ENCODE measurements around the gene SPACA1. TPM values are rescaled to one million over a fixed set of nuclear protein-coding genes. Genes with fewer than 3 reads are reported as not detected.

SPACA1 gene
- total and polyA plus RNA-seq, 9 of the 15 experiments (the other 6 are each of a cell fraction or from before 2014, with no cell fraction given) = not detected

DNA sequence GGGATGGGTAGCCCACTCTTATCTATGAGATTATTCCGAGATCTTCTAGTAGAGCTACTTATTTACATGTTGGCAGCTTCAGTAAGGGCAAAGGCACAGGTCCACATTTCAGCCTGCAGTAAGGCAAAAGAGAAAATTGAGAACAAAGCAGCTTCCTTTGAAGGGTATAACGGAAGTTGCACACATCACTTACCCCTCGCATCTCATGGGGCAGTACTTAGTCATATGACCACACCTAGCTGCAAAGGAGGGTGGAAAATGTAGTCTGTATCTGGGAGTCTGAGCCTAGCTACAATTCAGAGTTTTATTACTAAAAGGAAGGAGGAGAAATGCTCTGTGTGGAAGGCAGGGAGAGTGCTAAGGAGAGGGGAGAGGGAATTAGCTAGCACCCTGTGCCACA is 29.7 kb downstream of the SPACA1 start:
- Histone ChIP-seq H3K4me1 (replicated peaks in 1 of 2; ENCODE audit: control insufficient read depth in 2 of 2, insufficient read depth in 2 of 2, low read length in 2 of 2) (no peaks in the 10 kb centered on the region), H3K27me3 (ENCODE audit: control insufficient read depth in 2 of 2, insufficient read depth in 2 of 2, low read length in 2 of 2) (no peaks in the 10 kb centered on the region), H2AFZ (ENCODE audit: low read depth, low read length) (no peak overlapping the region), H3K27ac (ENCODE audit: extremely low read depth, low read depth, low read length) (no peak overlapping the region), H3K79me2 (ENCODE audit: control insufficient read depth, insufficient read depth, low read length) (no peaks in the 10 kb centered on the region), H3K9ac (ENCODE audit: insufficient read depth in 1 of 2, low read depth in 2 of 2, low read length in 2 of 2) (no peak overlapping the region), H3K4me3 (no peak overlapping the region), H3K4me2 (ENCODE audit: insufficient read depth, low read length) (no peak overlapping the region), H4K20me1 (replicated peaks; ENCODE audit: control insufficient read depth, insufficient read depth, low read length) (no peaks in the 10 kb centered on the region), H3K9me1 (ENCODE audit: control insufficient read depth, insufficient read depth, low read length) (peaks cover 2% of the 10 kb centered on the region), H3K9me3 (replicated peaks; ENCODE audit: control insufficient read depth, insufficient read depth, low read depth, low read length) (no peaks in the 10 kb centered on the region), H3K36me3 (ENCODE audit: control insufficient read depth, insufficient read depth, low read length) (no peaks in the 10 kb centered on the region)
- in situ Hi-C loops (cut with MboI) = no loop called here
- 0% methylated on average over 3 of the region's 3 CpGs for WGBS (ENCODE audit: insufficient coverage, low coverage, missing lambda C conversion rate)
- no TSS peak for BruUV-seq (replicated peaks)
- POLR2A ChIA-PET = no interaction called here
- FAIRE-seq (no peak), DNase-seq (ENCODE audit: extremely low read depth in 1 of 4, low spot score in 3 of 4) (no peak), ATAC-seq (no peak)
- no peak for TF ChIP-seq ZNF354B (CRISPR knock-in tag; IDR thresholded peaks at IDR 0.05)
- TF ChIP-seq RHOXF2B (CRISPR knock-in tag; conservative IDR thresholded peaks at IDR 0.05) = no peak
- TF ChIP-seq, protein P1, sequence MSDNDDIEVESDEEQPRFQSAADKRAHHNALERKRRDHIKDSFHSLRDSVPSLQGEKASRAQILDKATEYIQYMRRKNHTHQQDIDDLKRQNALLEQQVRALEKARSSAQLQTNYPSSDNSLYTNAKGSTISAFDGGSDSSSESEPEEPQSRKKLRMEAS (CRISPR knock-in tag; IDR thresholded peaks at IDR 0.05) = no peak
- TF ChIP-seq RBM25 (IDR thresholded peaks at IDR 0.05; ENCODE audit: low read depth, low read length, severe bottlenecking) = no peak
- TF ChIP-seq, protein P2, sequence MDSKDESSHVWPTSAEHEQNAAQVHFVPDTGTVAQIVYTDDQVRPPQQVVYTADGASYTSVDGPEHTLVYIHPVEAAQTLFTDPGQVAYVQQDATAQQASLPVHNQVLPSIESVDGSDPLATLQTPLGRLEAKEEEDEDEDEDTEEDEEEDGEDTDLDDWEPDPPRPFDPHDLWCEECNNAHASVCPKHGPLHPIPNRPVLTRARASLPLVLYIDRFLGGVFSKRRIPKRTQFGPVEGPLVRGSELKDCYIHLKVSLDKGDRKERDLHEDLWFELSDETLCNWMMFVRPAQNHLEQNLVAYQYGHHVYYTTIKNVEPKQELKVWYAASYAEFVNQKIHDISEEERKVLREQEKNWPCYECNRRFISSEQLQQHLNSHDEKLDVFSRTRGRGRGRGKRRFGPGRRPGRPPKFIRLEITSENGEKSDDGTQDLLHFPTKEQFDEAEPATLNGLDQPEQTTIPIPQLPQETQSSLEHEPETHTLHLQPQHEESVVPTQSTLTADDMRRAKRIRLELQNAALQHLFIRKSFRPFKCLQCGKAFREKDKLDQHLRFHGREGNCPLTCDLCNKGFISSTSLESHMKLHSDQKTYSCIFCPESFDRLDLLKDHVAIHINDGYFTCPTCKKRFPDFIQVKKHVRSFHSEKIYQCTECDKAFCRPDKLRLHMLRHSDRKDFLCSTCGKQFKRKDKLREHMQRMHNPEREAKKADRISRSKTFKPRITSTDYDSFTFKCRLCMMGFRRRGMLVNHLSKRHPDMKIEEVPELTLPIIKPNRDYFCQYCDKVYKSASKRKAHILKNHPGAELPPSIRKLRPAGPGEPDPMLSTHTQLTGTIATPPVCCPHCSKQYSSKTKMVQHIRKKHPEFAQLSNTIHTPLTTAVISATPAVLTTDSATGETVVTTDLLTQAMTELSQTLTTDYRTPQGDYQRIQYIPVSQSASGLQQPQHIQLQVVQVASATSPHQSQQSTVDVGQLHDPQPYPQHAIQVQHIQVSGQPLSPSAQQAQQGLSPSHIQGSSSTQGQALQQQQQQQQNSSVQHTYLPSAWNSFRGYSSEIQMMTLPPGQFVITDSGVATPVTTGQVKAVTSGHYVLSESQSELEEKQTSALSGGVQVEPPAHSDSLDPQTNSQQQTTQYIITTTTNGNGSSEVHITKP (IDR thresholded peaks at IDR 0.05; ENCODE audit: partially characterized antibody) = no peak
- no peak for TF ChIP-seq MCM7 (IDR thresholded peaks at IDR 0.05)
- no peak for TF ChIP-seq HOXB6 (CRISPR knock-in tag; IDR thresholded peaks at IDR 0.05; ENCODE audit: borderline replicate concordance)
- TF ChIP-seq, protein P3, sequence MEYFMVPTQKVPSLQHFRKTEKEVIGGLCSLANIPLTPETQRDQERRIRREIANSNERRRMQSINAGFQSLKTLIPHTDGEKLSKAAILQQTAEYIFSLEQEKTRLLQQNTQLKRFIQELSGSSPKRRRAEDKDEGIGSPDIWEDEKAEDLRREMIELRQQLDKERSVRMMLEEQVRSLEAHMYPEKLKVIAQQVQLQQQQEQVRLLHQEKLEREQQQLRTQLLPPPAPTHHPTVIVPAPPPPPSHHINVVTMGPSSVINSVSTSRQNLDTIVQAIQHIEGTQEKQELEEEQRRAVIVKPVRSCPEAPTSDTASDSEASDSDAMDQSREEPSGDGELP (CRISPR knock-in tag; IDR thresholded peaks at IDR 0.05; ENCODE audit: borderline replicate concordance) = no peak
- no peak for TF ChIP-seq CEBPB (tag; IDR thresholded peaks at IDR 0.05)
- no peak for TF ChIP-seq ZZZ3 (IDR thresholded peaks at IDR 0.05)
- TF ChIP-seq CC2D1A (IDR thresholded peaks at IDR 0.05) = no peak
- TF ChIP-seq, protein P4, sequence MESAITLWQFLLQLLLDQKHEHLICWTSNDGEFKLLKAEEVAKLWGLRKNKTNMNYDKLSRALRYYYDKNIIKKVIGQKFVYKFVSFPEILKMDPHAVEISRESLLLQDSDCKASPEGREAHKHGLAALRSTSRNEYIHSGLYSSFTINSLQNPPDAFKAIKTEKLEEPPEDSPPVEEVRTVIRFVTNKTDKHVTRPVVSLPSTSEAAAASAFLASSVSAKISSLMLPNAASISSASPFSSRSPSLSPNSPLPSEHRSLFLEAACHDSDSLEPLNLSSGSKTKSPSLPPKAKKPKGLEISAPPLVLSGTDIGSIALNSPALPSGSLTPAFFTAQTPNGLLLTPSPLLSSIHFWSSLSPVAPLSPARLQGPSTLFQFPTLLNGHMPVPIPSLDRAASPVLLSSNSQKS (CRISPR knock-in tag; IDR thresholded peaks at IDR 0.05) = no peak
- TF ChIP-seq, protein P5, sequence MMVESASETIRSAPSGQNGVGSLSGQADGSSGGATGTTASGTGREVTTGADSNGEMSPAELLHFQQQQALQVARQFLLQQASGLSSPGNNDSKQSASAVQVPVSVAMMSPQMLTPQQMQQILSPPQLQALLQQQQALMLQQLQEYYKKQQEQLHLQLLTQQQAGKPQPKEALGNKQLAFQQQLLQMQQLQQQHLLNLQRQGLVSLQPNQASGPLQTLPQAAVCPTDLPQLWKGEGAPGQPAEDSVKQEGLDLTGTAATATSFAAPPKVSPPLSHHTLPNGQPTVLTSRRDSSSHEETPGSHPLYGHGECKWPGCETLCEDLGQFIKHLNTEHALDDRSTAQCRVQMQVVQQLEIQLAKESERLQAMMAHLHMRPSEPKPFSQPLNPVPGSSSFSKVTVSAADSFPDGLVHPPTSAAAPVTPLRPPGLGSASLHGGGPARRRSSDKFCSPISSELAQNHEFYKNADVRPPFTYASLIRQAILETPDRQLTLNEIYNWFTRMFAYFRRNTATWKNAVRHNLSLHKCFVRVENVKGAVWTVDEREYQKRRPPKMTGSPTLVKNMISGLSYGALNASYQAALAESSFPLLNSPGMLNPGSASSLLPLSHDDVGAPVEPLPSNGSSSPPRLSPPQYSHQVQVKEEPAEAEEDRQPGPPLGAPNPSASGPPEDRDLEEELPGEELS (CRISPR knock-in tag; IDR thresholded peaks at IDR 0.05; ENCODE audit: borderline replicate concordance) = no peak
- TF ChIP-seq, protein P6, sequence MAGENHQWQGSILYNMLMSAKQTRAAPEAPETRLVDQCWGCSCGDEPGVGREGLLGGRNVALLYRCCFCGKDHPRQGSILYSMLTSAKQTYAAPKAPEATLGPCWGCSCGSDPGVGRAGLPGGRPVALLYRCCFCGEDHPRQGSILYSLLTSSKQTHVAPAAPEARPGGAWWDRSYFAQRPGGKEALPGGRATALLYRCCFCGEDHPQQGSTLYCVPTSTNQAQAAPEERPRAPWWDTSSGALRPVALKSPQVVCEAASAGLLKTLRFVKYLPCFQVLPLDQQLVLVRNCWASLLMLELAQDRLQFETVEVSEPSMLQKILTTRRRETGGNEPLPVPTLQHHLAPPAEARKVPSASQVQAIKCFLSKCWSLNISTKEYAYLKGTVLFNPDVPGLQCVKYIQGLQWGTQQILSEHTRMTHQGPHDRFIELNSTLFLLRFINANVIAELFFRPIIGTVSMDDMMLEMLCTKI (IDR thresholded peaks at IDR 0.05; ENCODE audit: partially characterized antibody) = no peak
- no peak for TF ChIP-seq EP300 (IDR thresholded peaks at IDR 0.05; ENCODE audit: low read length)
- intact Hi-C loops (cut with micrococcal nuclease) = no loop called here
- CTCF ChIA-PET (ENCODE audit: low intra/inter-chr PET ratio) = no interaction called here

All from K562 (cell line).